ENCODE measurements around the gene TMOD1.

The TMOD1 gene

DNA sequence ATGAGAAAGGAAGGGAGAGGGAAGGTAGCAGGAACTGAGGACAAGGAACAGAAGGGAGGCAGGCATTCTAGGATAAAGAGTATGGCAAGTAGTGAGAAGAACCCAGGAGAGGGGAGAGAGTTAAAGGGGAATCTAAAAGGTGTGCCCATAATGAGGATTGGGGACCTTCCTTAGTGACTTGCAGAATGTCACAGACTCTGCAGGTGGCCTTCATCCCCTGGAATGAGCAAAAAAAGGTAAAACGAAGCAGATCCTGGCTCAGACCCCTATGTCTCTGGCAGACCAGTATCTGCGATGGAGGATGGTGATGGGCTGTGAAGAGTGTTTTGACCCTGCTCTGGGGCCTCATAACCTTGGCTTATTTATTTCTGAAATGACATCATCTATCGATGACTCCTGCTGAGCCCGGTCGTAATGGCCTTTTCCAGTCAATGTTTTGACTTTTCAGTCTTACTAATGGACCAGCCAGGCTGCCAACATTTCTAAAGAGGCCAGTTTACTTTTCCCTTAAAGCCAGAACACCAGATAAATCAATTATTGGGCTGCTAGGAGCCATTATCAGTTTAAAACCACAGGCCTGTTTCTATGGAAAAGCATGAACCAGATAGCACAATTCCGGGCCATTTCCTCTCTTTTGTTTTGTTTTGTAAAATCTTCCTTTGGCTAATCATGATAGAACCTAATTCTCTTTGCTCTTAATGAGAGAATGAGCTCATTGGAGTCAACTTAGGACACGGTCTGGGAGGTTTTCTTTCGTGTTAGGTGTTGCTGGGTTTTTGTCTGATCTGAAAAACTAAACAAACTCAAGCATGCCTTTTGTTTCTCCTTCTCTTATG, 3.1 kb downstream of the TMOD1 start:
- no peak overlapping the region for H3K4me3 ChIP-seq (ENCODE audit: low read depth, low read length)
- DNase-seq (ENCODE audit: low read depth, low spot score), result no peak
- TF ChIP-seq, protein P1, sequence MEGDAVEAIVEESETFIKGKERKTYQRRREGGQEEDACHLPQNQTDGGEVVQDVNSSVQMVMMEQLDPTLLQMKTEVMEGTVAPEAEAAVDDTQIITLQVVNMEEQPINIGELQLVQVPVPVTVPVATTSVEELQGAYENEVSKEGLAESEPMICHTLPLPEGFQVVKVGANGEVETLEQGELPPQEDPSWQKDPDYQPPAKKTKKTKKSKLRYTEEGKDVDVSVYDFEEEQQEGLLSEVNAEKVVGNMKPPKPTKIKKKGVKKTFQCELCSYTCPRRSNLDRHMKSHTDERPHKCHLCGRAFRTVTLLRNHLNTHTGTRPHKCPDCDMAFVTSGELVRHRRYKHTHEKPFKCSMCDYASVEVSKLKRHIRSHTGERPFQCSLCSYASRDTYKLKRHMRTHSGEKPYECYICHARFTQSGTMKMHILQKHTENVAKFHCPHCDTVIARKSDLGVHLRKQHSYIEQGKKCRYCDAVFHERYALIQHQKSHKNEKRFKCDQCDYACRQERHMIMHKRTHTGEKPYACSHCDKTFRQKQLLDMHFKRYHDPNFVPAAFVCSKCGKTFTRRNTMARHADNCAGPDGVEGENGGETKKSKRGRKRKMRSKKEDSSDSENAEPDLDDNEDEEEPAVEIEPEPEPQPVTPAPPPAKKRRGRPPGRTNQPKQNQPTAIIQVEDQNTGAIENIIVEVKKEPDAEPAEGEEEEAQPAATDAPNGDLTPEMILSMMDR (IDR thresholded peaks at IDR 0.05; ENCODE audit: insufficient read depth, low read length, missing control alignments), result no peak
- POLR2A ChIA-PET, result no interaction called here
- CTCF ChIA-PET, result interaction anchor here (1.1 kb wide), 1 partner anchor 13 kb away, joined by 3 read pairs; no protein-coding TSS in a partner anchor

DNA sequence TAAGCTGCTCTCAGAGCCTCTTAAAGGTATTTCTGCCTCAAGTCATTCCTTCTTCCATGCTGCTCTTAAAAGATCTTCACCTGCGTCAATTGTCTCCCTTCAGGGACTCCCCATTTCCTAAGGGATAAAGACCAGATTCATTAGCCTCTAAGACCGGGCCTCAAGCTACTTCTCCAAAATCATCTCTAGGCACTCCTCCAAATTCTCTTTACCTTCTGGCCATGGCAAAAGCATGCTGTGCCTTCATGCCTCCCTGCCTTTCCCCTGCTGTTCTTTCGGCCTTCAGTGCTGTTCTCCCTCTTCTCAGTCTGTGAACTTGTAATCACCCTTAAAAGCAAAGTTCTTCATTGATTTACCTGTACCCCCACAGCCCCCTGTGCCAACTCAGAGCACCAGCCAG, 4.4 kb downstream of the TMOD1 start:
- TF ChIP-seq, protein P1 (IDR thresholded peaks at IDR 0.05; ENCODE audit: insufficient read depth, low read length, missing control alignments), result no peak
- no peak overlapping the region for H3K4me3 ChIP-seq (ENCODE audit: low read depth, low read length)
- DNase-seq (ENCODE audit: low read depth, low spot score), result no peak
- ChIA-PET POLR2A (interaction anchor here (0.7 kb wide), 1 partner anchor 28 kb away, joined by 3 read pairs; no protein-coding TSS in a partner anchor), CTCF (interaction anchor here (1.1 kb wide), 1 partner anchor 11 kb away, joined by 3 read pairs; no protein-coding TSS in a partner anchor)

DNA sequence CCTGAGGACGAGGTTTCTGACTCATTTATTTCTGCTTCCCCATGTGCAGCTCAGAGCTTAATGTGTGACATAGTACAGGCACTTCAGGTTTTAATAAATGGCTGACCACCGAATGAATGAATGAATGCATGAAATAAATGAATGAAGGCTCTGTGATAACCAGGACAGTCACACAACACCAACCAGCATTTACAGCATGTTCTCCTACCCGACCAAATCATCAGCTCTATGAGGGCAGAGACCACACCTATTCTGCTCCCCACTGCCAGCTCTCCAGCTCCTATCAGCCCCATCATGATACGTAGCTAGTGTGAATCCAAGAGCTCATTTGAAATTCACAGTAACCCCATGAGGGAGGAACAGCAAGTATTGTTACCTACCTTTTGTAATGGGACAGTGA, 4.8 kb downstream of the TMOD1 start:
- ChIA-PET CTCF (interaction anchor here (0.9 to 1.0 kb wide), 2 partner anchors 37 to 92 kb away, joined by 3 to 6 read pairs; no protein-coding TSS in a partner anchor), POLR2A (interaction anchor here (0.7 kb wide), 1 partner anchor 28 kb away, joined by 3 read pairs; no protein-coding TSS in a partner anchor)
- DNase-seq (ENCODE audit: low read depth, low spot score), result no peak
- TF ChIP-seq, protein P1 (IDR thresholded peaks at IDR 0.05; ENCODE audit: insufficient read depth, low read length, missing control alignments), result no peak
- no peak overlapping the region for H3K4me3 ChIP-seq (ENCODE audit: low read depth, low read length)

DNA sequence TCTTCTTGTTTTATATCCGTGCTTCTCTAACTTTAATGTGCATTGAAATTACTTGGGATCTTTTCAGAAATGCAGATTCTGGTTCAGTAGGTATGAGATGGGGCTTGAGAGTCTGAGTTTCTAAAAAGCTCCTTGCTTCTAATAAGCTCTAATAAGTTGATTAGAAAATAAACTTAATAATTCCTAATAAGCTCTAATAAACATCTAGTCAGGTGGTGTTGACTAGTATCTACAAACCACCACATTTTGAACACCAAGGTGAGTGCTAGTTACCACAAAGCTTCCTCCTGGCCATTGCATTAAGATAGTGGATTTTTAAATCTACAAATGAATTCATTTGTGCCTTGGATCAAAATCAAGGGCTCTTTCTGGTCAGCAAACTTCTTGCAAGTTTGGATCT, 5.3 kb downstream of the TMOD1 start:
- CTCF ChIA-PET, result interaction anchor here (0.9 to 1.0 kb wide), 2 partner anchors 38 to 92 kb away, joined by 3 to 6 read pairs; no protein-coding TSS in a partner anchor
- DNase-seq (ENCODE audit: low read depth, low spot score), result no peak
- POLR2A ChIA-PET, result interaction anchor here (0.7 kb wide), 1 partner anchor 27 kb away, joined by 3 read pairs; no protein-coding TSS in a partner anchor
- TF ChIP-seq, protein P1 (IDR thresholded peaks at IDR 0.05; ENCODE audit: insufficient read depth, low read length, missing control alignments), result no peak
- H3K4me3 ChIP-seq (ENCODE audit: low read depth, low read length), result no peak overlapping the region

- TF ChIP-seq, protein P1 (IDR thresholded peaks at IDR 0.05; ENCODE audit: insufficient read depth, low read length, missing control alignments), result no peak
- POLR2A ChIA-PET, result no interaction called here
- CTCF ChIA-PET, result interaction anchor here (1.0 kb wide), 1 partner anchor 38 kb away, joined by 3 read pairs; no protein-coding TSS in a partner anchor
- DNase-seq (ENCODE audit: low read depth, low spot score), result no peak
- H3K4me3 ChIP-seq (ENCODE audit: low read depth, low read length), result no peak overlapping the region
These were observed 6.0 kb downstream of the TMOD1 start for GRCh38 chr9:97507428-97507984.

DNA sequence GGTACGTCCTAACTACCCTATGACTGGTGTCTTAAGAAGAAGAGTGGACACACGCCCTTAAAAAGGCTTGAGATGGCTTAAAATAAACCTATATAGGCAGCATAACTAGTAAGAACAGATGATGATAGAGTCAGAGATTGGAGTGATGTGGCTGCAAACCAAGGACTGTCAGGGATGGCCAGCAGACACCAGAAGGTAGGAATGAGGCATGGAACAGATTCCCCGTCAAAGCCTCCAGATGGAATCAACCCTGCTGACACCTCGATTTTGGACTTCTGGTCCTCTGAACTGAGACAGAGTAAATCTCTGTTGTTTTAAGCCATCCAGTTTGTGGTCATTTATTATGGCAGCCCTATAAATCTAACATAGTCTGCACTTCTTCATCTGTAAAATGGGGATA, 7.4 kb downstream of the TMOD1 start:
- DNase-seq (ENCODE audit: low read depth, low spot score), result no peak
- ChIA-PET CTCF (no interaction called here), POLR2A (no interaction called here)
- TF ChIP-seq, protein P1 (IDR thresholded peaks at IDR 0.05; ENCODE audit: insufficient read depth, low read length, missing control alignments), result no peak
- no peak overlapping the region for H3K4me3 ChIP-seq (ENCODE audit: low read depth, low read length)

All from AG04449 (cell line).